ENCODE data around the gene CLTC. TPM values are rescaled to one million over a fixed set of nuclear protein-coding genes. Genes with fewer than 3 reads are reported as not detected.

The CLTC gene
- total RNA-seq, 1 donor from 2014 or later = 261 TPM

GRCh38 chr17:59723041-59723440 lies 103.3 kb downstream of the CLTC start:
- DNase-seq (ENCODE audit: low spot score) = no peak

DNA sequence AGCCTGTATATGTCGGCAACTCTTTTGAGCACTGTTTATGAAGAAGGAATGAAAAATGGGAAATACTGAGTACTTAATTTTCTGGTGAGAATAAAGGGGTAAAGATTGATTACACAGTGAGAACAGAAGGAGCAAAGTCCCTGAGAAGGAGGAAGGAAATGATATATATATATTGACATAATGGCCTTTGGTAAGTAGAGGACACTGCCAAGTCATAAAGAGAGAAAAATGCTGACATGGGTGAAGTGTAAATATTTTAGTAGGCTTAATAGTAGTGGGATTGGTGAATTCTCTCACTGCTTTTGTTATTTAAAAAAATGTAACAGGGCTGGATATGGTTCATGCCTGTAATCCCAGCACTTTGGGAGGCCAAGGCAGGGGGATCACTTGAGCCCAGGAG lies 103.9 kb downstream of the CLTC start:
- no peak for DNase-seq (ENCODE audit: low spot score)

DNA sequence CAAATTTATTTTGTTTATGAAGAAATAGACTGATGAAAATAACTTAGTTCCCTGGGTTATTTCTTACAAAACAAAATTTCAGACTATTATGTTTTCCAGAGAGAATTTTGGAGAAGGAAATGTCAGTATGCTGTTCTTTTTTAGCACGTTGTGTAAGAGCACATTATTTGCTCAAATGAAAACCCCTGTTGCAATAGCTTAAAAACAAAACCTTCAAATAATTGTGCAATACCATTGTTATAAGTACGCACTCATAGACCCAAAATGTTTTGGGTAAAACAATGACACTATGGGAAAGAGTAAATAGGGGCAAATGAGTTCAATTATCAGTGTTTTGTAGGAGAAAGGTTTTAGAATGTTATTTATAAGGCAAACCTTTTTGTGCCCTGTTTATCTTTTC lies 106.0 kb downstream of the CLTC start:
- no peak for DNase-seq (ENCODE audit: low spot score)

- no peak for DNase-seq (ENCODE audit: low spot score)
Measured at GRCh38 chr17:59727817-59728533, 108.3 kb downstream of the CLTC start.

GRCh38 chr17:59730268-59730834 lies 110.7 kb downstream of the CLTC start:
- no peak for DNase-seq (ENCODE audit: low spot score)

- no peak for DNase-seq (ENCODE audit: low spot score)
Measured at GRCh38 chr17:59733697-59734096, 114.0 kb downstream of the CLTC start.

DNA sequence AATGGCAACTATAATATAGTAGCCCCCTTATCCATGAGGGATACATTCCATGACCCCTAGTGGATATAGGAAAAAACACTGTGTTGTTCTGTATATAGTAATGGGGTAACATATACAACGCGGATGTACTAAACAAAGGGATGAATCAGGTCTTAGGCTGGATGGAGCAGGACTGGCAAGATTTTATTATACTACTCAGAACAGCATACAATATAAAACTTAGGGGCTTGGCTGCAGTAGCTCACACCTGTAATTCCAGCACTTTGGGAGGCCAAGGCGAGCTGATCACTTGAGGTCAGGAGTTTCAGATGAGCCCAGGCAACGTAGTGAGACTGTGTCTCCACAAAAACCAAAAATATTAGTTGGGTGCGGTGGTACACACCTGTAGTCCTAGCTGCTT lies 114.5 kb downstream of the CLTC start:
- DNase-seq (ENCODE audit: low spot score) = no peak

- no peak for DNase-seq (ENCODE audit: low spot score)
Measured at GRCh38 chr17:59737324-59737723, 117.6 kb downstream of the CLTC start.

- DNase-seq (ENCODE audit: low spot score) = no peak
Measured at GRCh38 chr17:59743842-59744241, 124.1 kb downstream of the CLTC start.

- no peak for DNase-seq (ENCODE audit: low spot score)
Measured at GRCh38 chr17:59745040-59745439, 125.3 kb downstream of the CLTC start.

Other genes starting within 250 kb of the CLTC start
- 21.3 TPM for gene DHX40, start 54.3 kb upstream of the CLTC start, total RNA-seq
- gene PTRH2, start 87.5 kb downstream of the CLTC start, total RNA-seq = 29.1 TPM
- 417 TPM for gene VMP1, start 87.8 kb downstream of the CLTC start, total RNA-seq